NCI-H2171 (cell line): Measurements from ENCODE around the gene YBEY.

Source experiments
- DNase-seq: peaks from one replicate; lab custom pipeline; 2025; lab: John Stamatoyannopoulos, UW

YBEY gene

DNA sequence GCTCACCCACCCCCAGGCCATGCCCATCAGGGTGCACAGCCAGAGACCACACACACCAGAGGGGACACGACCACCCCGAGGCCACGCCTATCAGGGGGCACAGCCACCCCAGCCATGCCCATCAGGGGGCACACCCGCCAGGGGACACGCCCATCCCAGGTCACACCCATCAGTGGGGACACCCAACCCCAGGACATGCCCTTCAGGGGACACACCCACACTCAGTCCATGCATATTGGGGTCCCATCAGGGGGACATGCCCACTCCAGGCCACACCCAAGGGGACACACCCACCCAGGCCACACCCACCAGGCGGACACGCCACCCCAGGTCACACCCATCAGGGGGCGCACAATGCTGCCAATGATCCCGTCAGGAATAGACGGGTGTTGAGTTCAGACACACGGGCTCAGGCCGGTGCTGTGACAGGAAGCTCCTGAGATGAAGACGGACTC is 21.4 kb upstream of the YBEY start:
- DNase-seq = no peak

DNA sequence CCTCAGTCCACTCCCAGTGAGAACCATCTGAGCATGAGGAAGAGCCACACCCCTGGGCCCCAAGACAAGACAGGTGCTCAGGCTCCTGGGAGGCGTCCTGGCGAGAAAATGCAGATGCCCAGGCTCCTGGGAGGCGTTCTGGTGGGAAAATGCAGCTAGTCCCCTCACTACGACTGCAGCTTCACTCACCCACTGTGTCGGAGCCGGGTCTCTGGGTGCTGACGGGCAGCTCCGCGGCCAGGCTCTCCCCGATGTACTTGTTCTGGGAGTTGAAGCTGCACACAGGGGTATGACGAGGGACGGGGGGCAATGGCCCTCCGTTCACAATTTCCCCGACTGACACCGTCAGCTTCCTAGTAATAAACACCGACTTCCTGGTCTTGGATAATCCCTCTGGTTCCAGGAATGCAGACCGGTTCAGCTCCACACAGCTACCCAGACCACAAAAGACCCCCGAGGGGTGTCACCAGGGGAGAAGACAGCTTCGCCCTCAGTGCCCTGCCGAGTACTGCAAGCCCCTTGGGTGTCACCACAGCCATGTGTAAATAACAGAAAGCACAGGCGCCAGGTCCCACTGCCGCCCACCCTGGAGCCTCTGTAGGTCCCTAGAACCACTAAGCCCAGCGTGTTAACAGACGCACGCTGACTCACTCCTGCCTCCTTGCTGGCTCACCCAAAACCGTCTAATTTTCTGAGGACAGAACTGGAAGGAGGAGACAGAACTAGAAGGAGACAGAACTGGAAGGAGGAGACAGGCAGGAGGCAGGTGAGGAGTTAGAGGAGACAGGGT is 20.2 kb upstream of the YBEY start:
- DNase-seq = no peak

DNA sequence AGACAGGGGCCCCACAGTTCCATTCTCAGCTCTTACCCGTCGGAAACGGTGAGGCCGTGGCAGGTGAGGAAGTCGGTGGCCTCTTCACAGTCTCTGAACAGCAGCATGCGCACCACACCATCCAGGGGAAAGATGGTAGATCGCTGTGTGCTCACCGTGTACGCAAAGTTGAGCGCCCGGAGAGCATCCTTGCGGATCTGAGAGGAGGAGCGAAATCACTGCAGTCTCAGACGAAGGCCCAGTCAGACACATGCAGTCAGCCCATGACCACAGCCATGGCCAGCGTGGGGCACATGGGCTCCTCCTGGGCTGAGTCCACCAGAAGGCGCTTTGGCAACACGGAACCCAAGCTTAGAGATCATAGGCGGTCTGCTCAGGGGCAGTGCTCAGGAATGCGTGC is 19.2 kb upstream of the YBEY start:
- no peak for DNase-seq

DNA sequence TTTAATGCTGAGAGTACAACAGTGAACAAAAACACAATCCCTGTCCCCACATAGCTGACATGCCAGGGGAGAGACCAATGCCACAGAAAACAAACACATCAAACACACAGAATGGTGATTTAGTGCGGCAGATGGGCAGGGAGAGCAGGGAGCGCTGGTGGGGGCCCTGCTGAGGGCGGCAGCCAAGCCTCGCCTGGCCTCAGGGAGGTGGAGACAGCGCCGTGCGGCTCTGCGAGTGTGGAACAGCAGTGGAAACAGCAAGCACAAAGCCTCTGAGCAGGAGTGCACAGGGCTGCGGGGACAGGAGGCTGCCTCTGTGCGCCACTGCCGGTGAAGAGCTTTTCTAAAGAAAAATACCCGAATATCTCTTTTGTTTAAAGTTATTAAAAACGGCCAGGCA is 17.8 kb upstream of the YBEY start:
- no peak for DNase-seq

DNA sequence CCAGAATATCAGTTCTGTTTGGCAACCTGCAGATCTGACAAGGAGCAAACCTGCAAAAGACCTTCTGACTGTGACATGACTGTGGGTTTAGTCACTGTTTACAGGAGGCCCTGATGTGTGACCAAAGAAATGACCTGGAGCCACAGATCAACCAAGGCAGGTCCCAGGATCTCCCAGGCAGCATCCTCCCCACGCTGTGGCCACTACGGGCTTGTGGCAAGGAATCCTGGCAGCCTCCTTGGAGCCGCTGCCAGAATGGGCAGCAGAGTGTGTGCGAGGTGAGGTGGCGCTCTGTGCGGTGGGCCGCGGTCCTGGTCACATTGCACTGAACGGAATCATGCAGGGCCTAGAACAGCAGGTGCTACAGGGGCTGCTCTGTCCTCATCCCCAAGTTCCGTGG is 16.7 kb upstream of the YBEY start:
- DNase-seq = no peak

DNA sequence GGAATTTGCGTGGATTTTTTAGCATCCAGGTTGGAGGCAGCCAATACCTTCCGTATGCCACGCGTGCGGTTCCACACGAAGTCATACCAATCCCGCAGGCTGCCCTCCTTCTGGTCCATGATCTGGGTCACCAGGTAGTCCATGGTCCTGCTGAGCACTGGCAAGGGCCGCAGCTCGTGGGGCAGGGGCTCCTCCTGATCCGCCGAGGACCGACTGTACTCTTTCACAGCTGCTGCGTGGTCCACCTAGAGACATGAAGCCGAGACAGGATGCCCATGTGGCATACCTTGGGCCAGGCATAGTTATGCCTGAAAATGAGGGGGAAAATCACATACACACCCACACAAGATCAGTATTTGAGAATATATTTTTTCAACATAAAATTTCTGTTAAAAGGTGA is 12.8 kb upstream of the YBEY start:
- no peak for DNase-seq

DNA sequence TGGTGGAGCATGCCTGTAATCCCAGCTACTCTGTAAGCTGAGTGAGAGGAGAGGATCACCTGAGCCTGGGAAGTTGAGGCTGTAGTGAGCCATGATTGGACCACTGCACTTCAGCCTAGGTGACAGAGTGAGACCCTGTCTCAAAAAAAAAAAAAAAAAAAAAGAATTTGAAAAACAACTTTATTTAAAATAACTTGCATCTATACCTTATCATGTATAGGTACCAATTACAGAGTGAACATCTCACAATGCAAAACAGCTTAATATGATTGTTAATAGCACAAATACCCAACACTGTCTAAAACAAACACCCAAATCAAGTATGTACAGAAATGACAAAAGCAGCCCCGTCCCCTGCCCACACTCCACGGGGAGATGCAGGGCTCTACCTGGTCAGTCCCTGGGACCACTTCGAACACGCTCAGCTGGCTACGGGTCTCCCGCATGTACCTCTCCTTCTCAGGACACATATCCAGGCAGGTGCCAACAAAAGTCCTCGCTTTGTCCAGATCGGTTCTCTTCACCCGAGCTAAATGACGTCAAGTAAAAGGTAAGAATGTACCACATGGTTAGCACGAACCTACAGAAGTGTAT is 11.2 kb upstream of the YBEY start:
- DNase-seq = no peak

DNA sequence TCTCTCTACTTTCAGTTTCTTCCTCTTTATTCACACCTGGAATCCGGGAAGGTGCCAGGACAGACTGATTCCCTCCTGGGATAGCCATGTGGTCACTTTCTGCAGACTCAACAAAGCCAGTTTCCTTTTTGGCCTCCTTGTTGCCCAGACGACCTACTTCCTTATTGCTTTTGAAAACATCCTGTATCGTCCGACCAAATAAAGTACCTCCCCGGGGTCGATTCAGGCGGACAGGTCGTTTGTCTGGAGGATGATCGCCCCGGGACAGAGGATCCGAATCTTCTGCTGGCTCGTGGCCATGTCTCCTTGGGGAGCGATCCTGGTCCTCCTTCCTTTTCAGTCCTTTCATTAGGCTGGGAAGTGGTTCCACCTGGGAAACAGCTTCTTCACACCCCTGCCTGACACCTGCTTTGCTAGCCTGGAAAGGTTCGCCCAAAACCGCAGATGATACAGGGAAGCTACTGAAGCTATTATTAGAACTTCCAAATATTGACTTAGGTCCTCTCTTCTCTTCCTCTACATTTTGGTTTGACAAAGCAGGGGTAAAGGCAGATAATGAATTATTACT is 2.0 kb upstream of the YBEY start:
- DNase-seq = no peak

DNA sequence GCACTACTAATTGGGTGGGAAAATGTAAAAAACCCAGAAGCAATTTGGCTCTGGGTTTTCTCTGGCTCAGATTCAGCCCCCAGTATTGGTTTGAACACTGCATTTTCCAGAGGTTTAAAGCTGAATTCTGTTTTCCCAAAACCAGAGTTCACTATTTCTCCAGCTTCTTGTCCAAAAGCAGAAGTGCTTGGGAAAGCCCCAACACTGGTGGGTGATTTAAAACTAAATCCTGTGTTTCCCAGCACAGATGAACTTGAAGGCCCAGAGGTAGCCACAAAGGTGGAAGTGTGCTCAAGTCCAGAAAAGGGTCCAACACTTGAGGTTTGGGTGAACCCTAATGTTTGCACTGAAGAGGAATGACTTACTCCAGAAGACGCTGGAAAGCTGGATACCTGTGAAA is 1.4 kb upstream of the YBEY start:
- DNase-seq = no peak

DNA sequence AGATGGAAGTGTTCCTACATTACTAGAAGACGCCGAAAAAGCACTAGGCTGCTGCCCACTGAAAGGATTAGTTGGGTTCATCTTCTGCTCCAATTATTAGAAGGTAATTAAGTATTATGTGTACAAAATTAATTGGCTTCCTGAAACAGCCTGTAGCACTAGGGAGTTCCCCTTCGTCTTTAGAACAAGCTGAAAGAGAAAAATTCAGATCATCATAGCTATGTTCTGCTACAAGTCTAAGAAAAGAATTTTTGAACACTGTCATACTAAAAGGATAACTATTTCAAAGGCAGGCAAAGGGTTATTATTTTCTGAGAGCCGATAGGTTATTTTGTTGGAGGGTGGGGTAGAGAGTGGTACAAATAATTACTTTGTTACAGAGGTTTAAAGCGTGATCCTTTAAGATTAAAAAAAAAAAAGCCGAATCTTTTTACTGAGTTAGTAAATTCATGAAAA is 908 bp upstream of the YBEY start, which contains the start of gene MCM3AP:
Gene MCM3AP (minus strand): TSS at position 406 of the 456 bp plus-strand sequence. CDS start 325 bp downstream, at position 81.
- DNase-seq = no peak

DNA sequence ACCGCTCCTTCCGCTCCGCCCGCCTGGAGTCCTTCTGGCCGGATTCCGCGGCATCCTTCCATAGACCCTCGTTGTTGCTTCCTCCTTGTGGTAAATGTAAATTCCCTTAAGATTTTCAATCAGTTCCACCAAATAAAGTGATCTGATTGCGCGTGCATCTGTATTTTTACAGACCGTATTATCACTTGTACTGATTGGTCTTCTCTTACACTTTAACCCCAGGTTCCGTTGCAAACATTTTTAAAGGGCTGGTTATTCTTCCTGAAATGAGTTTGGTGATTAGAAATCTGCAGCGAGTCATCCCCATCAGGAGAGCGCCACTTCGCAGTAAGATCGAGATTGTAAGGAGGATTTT is 483 bp downstream of the YBEY start:
- no peak for DNase-seq

DNA sequence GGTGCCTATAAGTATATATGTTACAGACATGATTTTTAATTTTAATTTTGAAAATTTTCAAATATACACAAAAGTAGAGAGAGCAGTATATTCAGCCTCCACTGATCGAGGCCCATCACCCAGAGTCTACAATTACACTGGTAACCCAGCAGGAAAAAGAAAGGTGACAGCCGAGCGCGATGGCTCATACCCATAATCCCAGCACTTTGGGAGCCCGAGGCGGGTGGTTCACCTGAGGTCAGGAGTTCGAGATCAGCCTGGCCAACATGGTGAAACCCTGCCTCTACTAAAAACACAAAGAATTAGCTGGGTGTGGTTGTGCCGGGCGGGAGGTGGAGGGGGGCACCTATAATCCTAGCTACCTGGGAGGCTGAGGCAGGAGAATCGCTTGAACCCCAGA is 1.4 kb downstream of the YBEY start:
- no peak for DNase-seq

DNA sequence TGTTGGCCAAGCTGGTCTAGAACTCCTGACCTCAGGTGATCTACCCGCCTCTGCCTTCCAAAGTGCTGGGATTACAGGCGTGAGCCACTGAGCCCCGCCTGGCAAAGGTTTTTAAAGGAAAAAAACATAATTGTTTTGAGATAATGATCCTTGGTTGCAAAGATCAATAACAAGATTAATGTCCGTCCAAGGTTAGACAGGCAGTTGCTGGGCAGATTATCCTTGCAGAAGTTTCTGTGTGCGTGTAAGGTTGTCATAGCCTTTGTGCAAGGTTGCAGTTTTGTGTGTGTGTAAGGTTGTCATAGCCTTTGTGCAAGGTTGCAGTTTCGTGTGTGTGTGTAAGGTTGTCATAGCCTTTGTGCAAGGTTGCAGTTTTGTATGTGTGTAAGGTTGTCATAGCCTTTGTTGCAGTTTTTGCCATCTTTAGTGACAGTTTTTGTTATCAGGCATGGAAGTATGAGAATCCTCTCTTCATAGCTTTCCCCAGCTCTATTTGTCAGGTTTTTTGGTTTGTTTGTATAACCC is 3.6 kb downstream of the YBEY start:
- no peak for DNase-seq

DNA sequence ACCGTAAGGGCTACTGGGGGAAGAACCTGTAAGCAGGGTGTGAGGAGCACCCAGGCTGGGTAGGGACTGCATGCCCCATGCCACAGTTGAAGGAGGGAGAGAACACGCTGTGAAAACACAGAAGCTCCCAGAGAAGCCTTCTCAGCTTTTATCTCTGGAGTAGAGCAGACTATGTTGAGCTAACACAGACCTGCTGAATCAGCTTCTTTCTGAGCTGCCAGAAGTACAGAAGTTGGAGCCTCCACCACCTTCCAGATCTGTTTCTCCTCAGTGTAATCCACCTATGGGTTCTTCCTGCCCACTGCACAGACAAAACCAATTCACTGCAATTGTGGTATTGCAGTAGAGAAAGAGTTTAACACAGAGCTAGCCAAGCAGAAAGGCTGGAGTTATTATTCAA is 5.4 kb downstream of the YBEY start:
- no peak for DNase-seq

DNA sequence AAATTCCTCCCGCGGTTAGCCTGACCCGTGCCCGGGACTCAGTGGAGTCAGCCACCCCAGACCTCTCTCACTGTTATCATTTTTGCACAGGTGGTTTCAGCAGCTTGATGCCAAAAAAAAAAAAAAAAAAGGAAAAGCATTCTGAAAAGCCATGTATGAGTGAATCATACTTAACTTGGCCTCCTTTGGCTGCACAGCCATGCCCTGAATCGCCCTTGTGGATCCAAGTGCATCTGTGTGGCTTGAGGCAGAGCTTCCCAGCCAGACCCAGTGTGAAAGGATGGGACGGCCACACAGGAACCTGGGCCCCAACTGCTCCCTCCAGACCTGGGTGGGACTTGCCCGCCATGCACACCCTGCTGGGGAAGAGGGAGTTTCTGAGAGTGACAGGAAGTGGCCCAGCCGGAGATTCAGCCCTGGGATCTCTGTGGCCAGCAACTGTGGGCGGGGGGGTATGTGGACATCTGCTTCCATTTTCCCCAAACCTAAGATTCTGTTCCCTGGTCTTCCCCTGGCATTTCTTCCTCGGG is 8.6 kb downstream of the YBEY start:
- no peak for DNase-seq

DNA sequence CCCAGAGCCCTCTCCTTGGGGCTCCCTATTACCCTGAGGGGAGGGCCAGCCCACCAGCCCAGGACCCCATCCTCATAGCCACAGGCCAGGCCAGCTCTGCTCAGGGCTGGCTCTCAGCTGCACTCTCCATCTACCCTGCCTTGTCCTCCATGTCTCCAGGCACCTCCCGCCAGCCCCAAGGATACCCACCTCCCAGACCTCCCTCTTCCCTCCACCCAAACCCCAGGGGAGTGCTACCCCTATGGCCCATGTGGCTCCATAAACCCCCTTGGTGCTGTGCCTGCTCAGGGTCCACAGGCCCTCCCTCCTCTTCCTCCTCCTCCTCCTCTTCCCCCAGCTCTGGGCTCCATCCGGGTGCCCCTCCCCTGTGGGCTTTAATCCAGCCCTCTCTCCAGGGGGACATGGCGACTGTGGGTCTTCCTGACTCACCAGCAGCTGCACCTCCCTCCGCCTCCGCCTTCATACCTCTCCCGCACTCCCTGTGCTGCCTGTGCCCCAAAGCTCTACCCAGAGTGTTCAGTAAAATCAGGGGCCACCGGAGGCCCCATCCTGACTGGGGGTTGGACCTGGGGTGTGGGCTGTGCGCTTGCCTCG is 9.1 kb downstream of the YBEY start:
- DNase-seq = no peak

DNA sequence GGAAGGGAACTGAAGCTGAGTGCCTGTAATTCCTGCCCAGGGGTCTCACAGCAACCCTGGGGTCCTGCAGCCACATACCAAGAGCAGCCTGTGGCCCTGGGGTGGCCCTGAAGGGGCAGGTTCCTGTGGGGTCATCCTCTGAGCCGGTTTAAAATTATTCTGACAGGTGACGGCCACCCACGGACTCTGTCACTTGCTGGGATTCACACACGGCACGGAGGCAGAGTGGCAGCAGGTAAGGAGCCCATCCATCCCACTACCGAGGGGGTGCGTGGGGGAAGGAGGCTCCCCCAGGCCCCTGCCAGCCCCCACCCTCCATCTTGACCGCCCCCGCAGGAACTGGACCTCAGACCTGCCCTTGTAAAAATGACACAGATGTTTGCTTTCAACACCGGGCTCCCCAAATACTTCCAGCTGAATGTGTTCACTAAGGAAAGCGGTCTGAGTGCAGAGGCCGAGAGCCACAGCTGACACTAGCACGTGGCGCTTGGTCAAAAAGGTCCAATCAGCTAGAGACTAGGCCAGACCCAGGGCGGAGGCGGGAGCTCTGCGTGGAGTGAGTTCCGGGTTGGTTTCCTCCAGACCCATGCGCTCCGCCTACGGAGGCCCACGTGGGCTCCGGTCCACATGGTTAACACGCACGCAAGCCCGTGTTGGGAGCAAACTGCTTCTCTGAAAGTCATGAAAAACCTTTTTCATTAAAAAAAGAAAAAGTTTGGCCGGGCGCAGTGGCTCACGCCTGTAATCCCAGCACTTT is 10.0 kb downstream of the YBEY start:
- DNase-seq = no peak

DNA sequence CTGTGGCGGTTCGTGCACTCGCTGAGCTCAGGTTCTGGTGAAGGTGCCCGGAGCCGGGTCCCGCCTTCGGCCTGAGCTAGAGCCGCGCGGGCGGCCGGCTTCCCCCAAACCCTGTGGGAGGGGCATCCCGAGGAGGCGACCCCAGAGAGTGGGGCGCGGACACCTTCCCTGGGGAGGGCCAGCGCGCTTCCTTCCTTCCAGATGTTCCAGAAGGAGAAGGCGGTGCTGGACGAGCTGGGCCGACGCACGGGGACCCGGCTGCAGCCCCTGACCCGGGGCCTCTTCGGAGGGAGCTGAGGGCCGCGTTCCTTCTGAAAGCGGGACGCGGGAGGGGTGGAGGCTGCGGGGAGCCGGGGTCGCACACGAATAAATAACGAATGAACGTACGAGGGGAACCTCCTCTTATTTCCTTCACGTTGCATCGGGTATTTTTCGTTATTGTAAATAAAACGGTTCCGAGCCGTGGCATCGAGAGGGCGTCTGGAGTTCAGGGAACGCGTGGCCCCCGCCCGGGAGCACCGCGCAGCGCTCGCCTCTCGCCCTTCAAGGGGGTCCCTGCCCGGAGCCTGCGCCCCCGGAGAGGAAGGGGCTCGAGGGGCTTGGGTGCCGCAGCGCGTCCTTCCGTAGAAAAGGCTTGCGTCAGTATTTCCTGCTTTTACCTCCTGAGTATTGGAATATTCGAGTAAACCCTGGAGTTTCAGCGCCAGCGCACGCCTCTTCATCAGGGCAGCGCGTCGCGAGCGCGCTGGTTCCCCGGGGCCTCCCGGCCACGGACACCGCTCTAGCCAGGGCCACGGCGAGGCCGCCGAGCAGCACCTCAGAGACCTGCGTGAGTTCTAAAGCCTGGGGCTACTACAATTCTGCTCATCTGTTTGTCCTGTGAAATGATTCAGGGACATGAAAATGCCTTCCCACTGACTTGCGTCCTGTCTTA is 11.5 kb downstream of the YBEY start:
- no peak for DNase-seq

DNA sequence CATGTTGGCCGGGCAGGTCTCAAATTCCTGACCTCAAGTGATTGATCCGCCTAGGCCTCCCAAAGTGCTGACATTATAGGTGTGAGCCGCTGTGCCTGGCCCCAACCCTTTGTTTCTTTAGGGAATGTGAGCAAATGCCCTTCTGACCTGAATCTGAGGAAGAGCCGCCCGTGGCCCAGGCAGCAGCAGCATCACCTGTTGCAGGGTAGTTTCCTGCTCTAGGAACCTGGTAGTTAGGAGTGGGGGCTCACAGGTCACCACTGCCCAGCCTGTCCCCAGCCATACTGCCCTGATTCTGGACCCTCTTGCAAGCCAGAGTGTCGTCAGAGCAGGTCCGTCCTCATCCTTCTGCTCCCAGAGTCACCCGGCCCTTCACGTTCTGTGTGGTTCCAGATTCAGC is 13.0 kb downstream of the YBEY start:
- DNase-seq = no peak

DNA sequence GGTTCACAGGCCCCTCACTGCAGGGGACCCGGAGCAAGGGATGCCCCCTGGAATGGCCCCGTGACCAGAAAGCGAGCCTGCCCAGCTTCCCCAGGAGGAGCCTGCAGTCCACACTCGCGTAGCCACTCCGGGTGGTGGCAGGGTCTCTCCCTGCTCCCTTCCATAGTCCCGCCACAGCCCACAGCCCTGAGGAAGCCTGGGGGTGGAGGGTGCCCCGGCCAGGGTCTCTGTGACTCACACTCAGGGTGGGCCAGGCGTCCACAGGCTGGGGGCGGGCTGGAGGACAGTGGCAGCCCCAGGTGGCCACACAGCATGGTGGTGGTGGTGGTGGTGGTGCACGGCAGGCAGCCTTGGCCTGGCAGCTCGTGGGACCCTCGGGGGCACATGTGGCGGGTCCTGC is 15.6 kb downstream of the YBEY start:
- no peak for DNase-seq

DNA sequence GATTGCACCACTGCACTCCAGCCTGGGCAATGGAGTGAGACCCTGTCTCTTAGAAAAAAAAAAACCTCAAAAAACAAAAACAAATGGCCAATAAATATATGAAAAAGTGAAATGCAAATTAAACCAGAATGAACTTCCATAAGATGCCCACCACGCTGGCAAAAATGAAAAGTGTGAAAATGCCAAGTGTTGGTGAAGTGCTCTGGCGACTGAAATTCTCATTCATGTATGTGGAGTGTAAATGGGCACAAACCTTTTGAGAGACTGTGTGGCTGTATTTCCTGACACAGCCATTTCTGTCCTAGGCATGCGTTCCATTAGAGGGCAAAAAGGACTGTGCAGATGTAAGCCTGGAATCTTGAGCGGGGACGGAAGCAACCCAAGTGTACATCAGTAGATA is 18.3 kb downstream of the YBEY start:
- DNase-seq = no peak
